Left ventricle myocardium inferior (tissue), 1 donor: Measurements from ENCODE around the gene BTBD9. TPM values are rescaled to one million over a fixed set of nuclear protein-coding genes. Genes with fewer than 3 reads are reported as not detected.

ENCODE experiments used
- DNase-seq: peaks from one replicate; pipeline ENCODE4 v3.0.0-alpha.2; 2020
- H3K27ac ChIP-seq: fragments of 200-600 bp; replicated peaks from 2 replicates; pipeline ENCODE4 v1.8.0; 2021
- H3K27me3 ChIP-seq: fragments of 200-600 bp; 2 replicates; pipeline ENCODE4 v1.8.0; 2021; ENCODE audit warnings: low read depth
- H3K36me3 ChIP-seq: fragments of 200-600 bp; 2 replicates; pipeline ENCODE4 v1.8.0; 2021
- H3K4me1 ChIP-seq: fragments of 200-600 bp; 2 replicates; pipeline ENCODE4 v1.8.0; 2021
- H3K4me3 ChIP-seq: fragments of 200-600 bp; 2 replicates; pipeline ENCODE4 v1.8.0; 2021; ENCODE audit warnings: mild to moderate bottlenecking, moderate library complexity
- H3K9me3 ChIP-seq: fragments of 200-600 bp; replicated peaks from 2 replicates; pipeline ENCODE4 v1.8.0; 2021
- intact Hi-C: fragments of 100-400 bp; cut with micrococcal nuclease; formaldehyde crosslinking; loops from one replicate; pipeline ENCODE4 v1.11.0; 2022
- total RNA-seq: library from RNA; stranded (reverse); fragmentation: NEBNext Ultra II Directional; extraction: Animal tissue kit (Norgen Biotek cat#: 25700); gene quantifications from one replicate; pipeline ENCODE4 v1.2.1, GENCODE V29; 2021
- TF ChIP-seq, protein P1 (sequence below): fragments of 200-600 bp; IDR thresholded peaks from 2 replicates; pipeline ENCODE4 v1.8.0; 2021; ENCODE audit warnings: antibody characterized with exemption, mild to moderate bottlenecking, borderline replicate concordance
- donor health status: DM: no; HTN: yes; CAD: no; lungs with severe emphysema.

The BTBD9 gene
- total RNA-seq, 1 donor from 2014 or later = 16.5 TPM

DNA sequence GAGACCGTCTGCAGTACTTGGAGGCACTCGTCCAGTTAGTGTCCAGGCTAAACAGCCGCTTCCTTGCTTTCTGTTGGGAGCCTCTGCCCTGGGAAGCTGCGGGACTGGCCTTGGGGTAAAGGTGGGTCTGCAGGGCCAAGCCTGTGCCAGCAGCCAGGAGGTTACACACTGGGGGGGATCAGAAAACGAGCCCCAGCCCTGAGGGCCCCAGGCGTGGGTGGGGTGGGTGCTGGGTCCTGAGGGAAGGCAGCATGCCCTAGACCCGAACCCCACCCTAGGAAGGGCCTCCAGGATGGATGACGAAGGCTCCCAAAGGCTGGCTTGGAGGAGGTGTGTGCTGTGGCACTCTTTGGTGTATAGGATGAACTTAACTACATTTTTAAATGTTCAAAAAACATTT lies 485.0 kb downstream of the BTBD9 start:
- intact Hi-C loops = no loop called here

GRCh38 chr6:38153798-38154345 lies 485.9 kb downstream of the BTBD9 start:
- no peak for DNase-seq
- Histone ChIP-seq H3K9me3 (no peaks in the 10 kb centered on the region), H3K36me3 (peaks cover 14% of the 10 kb centered on the region), H3K27ac (no peak overlapping the region), H3K27me3 (no peaks in the 10 kb centered on the region), H3K4me1 (peaks cover 30% of the 10 kb centered on the region), H3K4me3 (no peak overlapping the region)
- TF ChIP-seq, protein P1, sequence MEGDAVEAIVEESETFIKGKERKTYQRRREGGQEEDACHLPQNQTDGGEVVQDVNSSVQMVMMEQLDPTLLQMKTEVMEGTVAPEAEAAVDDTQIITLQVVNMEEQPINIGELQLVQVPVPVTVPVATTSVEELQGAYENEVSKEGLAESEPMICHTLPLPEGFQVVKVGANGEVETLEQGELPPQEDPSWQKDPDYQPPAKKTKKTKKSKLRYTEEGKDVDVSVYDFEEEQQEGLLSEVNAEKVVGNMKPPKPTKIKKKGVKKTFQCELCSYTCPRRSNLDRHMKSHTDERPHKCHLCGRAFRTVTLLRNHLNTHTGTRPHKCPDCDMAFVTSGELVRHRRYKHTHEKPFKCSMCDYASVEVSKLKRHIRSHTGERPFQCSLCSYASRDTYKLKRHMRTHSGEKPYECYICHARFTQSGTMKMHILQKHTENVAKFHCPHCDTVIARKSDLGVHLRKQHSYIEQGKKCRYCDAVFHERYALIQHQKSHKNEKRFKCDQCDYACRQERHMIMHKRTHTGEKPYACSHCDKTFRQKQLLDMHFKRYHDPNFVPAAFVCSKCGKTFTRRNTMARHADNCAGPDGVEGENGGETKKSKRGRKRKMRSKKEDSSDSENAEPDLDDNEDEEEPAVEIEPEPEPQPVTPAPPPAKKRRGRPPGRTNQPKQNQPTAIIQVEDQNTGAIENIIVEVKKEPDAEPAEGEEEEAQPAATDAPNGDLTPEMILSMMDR = no peak
- intact Hi-C loops = no loop called here

More for the DNA sequence above, 485.0 kb downstream of the BTBD9 start:
- H3K27me3 ChIP-seq = no peaks in the 10 kb centered on the region
- no peaks in the 10 kb centered on the region for H3K9me3 ChIP-seq
- no peak overlapping the region for H3K27ac ChIP-seq
- peaks cover 14% of the 10 kb centered on the region for H3K36me3 ChIP-seq
- H3K4me1 ChIP-seq = peaks cover 21% of the 10 kb centered on the region
- H3K4me3 ChIP-seq = no peak overlapping the region
- no peak for DNase-seq
- TF ChIP-seq, protein P1 = no peak

DNA sequence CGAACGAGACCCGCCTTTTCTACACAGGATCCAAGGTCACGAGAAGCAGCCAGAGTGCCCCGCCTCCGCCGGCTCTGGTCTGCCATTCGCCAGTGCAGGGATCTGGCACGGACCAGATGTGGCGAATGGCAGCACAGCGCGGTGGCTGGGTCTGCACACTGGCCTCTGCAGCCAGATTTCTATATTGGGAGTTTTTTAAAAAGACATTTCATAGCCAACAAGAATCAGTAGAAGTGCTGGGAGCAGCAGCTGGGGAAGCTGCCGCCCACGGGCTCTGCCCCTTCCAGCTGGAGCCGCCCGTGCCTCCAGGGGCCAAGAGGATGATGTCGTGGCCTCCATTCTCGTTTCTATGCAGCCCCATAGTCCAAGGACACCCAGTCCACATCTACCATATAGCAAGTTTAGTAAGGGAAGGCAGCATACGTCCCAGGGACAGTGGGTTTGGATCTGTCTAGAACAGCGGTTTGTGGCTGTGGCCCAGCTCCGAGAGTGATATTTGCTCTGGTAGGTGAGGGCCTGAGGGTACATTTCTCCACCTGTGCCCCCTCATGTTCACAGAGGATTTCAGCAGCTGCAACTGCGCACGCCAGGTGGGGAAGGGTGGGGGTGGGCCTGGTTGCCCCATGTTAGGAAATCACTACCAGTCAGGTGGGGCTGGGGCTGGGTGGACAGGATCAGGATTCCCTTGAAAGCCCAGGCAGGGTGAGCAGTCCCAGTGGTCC lies 486.5 kb downstream of the BTBD9 start:
- TF ChIP-seq, protein P1 = no peak
- H3K27me3 ChIP-seq = no peaks in the 10 kb centered on the region
- no peak overlapping the region for H3K4me3 ChIP-seq
- peaks cover 35% of the 10 kb centered on the region for H3K4me1 ChIP-seq
- H3K27ac ChIP-seq = no peak overlapping the region
- intact Hi-C loops = no loop called here
- H3K9me3 ChIP-seq = no peaks in the 10 kb centered on the region
- peaks cover 14% of the 10 kb centered on the region for H3K36me3 ChIP-seq
- no peak for DNase-seq

DNA sequence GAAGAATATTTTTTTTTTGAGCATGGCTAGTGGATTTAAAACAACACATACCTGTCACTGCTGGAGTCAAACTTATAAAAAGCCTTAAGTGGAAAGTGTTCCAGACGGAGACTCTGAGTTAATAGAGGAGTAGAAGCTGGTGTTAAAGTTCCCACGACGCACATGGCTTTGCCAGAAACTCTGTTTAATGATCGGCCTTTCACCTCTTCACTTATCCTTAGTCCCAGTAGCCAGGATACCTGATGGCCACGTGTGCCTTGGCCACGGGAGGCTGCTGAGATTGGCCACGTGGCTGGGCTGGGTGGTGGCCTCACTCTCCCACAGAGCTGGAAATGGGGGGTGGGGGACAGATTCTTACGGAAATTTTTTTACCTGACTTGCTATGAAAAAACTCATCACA lies 487.1 kb downstream of the BTBD9 start:
- Histone ChIP-seq H3K36me3 (peaks cover 14% of the 10 kb centered on the region), H3K4me1 (peaks cover 36% of the 10 kb centered on the region), H3K27ac (no peak overlapping the region), H3K4me3 (no peak overlapping the region), H3K9me3 (no peaks in the 10 kb centered on the region), H3K27me3 (no peaks in the 10 kb centered on the region)
- no peak for DNase-seq
- TF ChIP-seq, protein P1 = no peak
- intact Hi-C loops = no loop called here

DNA sequence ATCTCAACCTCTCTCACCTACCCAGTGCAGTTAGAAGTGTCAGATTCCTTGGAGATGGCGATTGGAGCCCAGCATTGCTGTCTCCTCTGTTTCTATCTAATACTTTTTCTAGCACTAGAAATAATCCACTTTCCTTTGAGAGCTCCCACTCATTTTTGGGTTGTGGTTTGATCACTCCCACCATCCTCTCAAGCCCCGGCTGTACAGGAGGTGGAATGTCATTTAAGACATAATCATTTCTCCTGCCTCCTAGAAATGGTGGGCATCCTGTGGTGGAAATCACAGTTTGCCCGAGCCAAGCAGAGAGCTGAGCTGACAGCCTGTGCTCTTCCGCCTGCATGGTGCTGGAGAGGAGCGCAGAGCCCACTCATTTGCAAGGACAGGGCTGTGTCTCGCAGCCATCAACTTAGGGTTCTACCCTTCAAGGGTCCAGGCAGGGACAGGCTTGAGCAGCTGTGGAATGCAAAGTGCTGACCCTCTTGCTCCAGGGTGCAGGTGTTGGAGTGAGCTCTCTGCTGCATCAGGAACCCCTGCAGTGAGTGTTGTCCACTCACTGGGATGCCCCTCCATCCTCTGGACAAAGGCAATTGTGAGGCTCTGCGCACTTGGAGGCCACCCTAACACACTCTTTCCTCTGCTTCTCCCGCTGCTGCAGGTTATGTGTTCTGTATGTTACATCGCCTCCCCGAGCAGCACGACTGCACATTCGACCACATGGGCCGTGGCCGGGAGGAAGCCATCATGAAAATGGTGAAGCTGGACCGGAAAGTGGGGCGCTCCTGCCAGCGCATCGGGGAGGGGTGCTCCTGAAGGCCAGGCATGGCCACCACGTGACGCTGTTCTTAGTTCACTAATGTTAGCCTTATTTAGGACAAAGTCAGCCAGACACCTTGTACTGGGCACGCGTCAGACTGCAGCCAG lies 487.9 kb downstream of the BTBD9 start:
- no peak overlapping the region for H3K4me3 ChIP-seq
- H3K27ac ChIP-seq = no peak overlapping the region
- H3K27me3 ChIP-seq = no peaks in the 10 kb centered on the region
- no peaks in the 10 kb centered on the region for H3K9me3 ChIP-seq
- DNase-seq = no peak
- H3K4me1 ChIP-seq = peaks cover 36% of the 10 kb centered on the region
- TF ChIP-seq, protein P1 = no peak
- H3K36me3 ChIP-seq = peaks cover 14% of the 10 kb centered on the region
- intact Hi-C loops = no loop called here
